RWPE2 (cell line): ENCODE data around the gene BAZ2A.
A peak's percentile ranks its signal among the peaks of the same experiment; 100 is the strongest.

Experiments used
- ATAC-seq: fragments of 200-7000 bp; cut with Tn5 transposase; 3 replicates; pipeline ENCODE4 v1.9.1; 2021; ENCODE audit warnings: low read depth
- DNase-seq: peaks from one replicate; pipeline ENCODE4 v3.0.0-alpha.2; 2020; ENCODE audit warnings: low spot score
- H3K27ac ChIP-seq: fragments of 450-650 bp; 2 replicates; pipeline ENCODE4 v1.5.1; 2017; ENCODE audit warnings: mild to moderate bottlenecking; ENCODE audit not compliant: poor library complexity, severe bottlenecking
- H3K27me3 ChIP-seq: fragments of 250-450 bp; sonication (Bioruptor Pico); 2 replicates; pipeline ENCODE4 v1.5.1; 2021; ENCODE audit warnings: mild to moderate bottlenecking, moderate library complexity; ENCODE audit not compliant: insufficient read depth, poor library complexity, severe bottlenecking
- H3K36me3 ChIP-seq: fragments of 250-450 bp; sonication (Bioruptor Pico); 2 replicates; pipeline ENCODE4 v1.5.1; 2020; ENCODE audit warnings: low read depth, mild to moderate bottlenecking, moderate library complexity
- H3K4me1 ChIP-seq: fragments of 250-450 bp; sonication (Bioruptor Pico); 2 replicates; pipeline ENCODE4 v1.5.1; 2021; ENCODE audit warnings: mild to moderate bottlenecking, moderate library complexity; ENCODE audit not compliant: insufficient read depth, poor library complexity, severe bottlenecking
- H3K4me3 ChIP-seq: fragments of 250-450 bp; sonication (Bioruptor Pico); 2 replicates; pipeline ENCODE4 v1.5.1; 2021; ENCODE audit warnings: mild to moderate bottlenecking, moderate library complexity; ENCODE audit not compliant: severe bottlenecking
- H3K9me3 ChIP-seq: fragments of 250-450 bp; sonication (Bioruptor Pico); 2 replicates; pipeline ENCODE4 v1.5.1; 2021; ENCODE audit warnings: mild to moderate bottlenecking, moderate library complexity; ENCODE audit not compliant: severe bottlenecking
- TF ChIP-seq, protein P1 (sequence below): fragments of 450-650 bp; IDR thresholded peaks from one replicate; pipeline ENCODE4 v1.5.1; 2017; ENCODE audit warnings: mild to moderate bottlenecking, moderate library complexity; ENCODE audit not compliant: poor library complexity, severe bottlenecking

The BAZ2A gene

DNA sequence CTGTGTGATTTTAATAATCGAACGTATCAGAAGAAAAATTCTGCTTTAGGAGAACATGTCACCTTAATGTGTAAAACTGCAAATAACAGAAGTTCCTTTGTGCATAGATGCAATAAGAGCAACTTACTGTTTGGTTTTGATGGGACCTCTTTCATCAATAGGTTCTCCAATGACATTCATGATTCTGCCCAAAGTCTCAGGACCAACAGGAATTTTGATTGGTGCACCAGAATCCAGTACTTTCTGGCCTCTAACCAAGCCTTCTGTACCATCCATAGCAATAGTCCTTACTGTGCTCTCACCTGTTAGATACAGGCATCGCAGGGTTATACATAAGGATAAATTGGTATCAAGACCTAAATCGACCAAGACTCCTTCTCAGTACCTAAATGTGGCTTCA, 14.5 kb upstream of the BAZ2A start:
- Histone ChIP-seq H3K36me3 (peaks cover 54% of the 10 kb centered on the region), H3K9me3 (no peaks in the 10 kb centered on the region)

DNA sequence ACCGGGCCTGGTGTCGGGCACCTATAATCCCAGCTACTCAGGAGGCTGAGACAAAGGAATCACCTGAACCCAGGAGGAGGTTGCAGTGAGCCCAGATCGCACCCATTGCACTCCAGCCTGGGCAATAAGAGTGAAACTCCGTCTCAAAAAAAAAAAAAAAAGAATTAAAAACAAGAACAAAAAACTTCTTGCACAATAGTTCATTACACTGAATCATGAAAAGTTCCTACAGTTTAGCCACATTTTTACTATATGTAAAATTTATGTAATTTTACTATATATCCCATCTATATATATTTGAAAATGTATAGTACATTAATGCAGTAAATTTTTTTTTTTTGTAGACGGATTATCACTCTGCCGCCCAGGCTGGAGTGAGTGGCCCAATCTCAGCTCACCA, 11.1 kb upstream of the BAZ2A start:
- ATAC-seq: no peak
- DNase-seq: no peak
- H3K4me1 ChIP-seq: peaks cover 6% of the 10 kb centered on the region
- no peak overlapping the region for H3K27ac ChIP-seq
- no peak overlapping the region for H3K4me3 ChIP-seq
- H3K36me3 ChIP-seq: peaks cover 77% of the 10 kb centered on the region
- H3K9me3 ChIP-seq: no peaks in the 10 kb centered on the region
- TF ChIP-seq, protein P1, sequence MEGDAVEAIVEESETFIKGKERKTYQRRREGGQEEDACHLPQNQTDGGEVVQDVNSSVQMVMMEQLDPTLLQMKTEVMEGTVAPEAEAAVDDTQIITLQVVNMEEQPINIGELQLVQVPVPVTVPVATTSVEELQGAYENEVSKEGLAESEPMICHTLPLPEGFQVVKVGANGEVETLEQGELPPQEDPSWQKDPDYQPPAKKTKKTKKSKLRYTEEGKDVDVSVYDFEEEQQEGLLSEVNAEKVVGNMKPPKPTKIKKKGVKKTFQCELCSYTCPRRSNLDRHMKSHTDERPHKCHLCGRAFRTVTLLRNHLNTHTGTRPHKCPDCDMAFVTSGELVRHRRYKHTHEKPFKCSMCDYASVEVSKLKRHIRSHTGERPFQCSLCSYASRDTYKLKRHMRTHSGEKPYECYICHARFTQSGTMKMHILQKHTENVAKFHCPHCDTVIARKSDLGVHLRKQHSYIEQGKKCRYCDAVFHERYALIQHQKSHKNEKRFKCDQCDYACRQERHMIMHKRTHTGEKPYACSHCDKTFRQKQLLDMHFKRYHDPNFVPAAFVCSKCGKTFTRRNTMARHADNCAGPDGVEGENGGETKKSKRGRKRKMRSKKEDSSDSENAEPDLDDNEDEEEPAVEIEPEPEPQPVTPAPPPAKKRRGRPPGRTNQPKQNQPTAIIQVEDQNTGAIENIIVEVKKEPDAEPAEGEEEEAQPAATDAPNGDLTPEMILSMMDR: no peak
- H3K27me3 ChIP-seq: no peaks in the 10 kb centered on the region

More for the DNA sequence above, 14.5 kb upstream of the BAZ2A start:
- Histone ChIP-seq H3K4me3 (peak overlapping the region; percentile 71), H3K27ac (peak overlapping the region; percentile 65), H3K4me1 (peaks cover 8% of the 10 kb centered on the region), H3K27me3 (no peaks in the 10 kb centered on the region)
- DNase-seq: no peak
- no peak for ATAC-seq
- TF ChIP-seq, protein P1: no peak

DNA sequence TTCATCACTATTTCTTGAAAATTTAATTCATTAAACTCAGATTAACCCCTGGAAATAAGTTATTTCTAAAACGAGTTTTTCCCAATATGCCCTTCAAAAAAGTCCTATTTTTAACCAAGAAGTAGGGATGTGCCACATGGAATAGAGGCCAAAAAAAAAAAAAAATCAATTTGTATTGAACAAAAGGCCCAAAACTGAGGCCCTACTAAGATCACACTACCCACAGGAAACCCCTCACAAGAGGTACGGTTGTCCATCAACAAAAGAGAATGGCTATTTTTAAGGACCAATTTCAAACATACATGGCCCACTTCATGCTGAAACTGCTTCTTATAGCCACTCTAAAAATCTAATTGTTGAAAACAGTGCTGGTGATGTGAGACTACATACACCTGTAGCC, 7.5 kb upstream of the BAZ2A start:
- Histone ChIP-seq H3K4me1 (peaks cover 6% of the 10 kb centered on the region), H3K9me3 (no peaks in the 10 kb centered on the region), H3K27ac (peak overlapping the region; percentile 86), H3K4me3 (no peak overlapping the region), H3K27me3 (no peaks in the 10 kb centered on the region), H3K36me3 (peaks cover 52% of the 10 kb centered on the region)
- ATAC-seq (no peak), DNase-seq (no peak)
- TF ChIP-seq, protein P1: no peak

- DNase-seq (peak; percentile 99), ATAC-seq (peak; percentile 66)
- Histone ChIP-seq H3K36me3 (peaks cover 45% of the 10 kb centered on the region), H3K4me3 (peak overlapping the region; percentile 76), H3K4me1 (peaks cover 13% of the 10 kb centered on the region), H3K27me3 (no peaks in the 10 kb centered on the region), H3K9me3 (no peaks in the 10 kb centered on the region), H3K27ac (peak overlapping the region; percentile 86)
- TF ChIP-seq, protein P1: peak; percentile 94
These were observed 6.8 kb upstream of the BAZ2A start for GRCh38 chr12:56636675-56637540.
